SK-N-MC (cell line): ENCODE data around the gene HAGHL.

Experiments
- EZH2 ChIP-seq: fragments of 200-600 bp; sonication (generic); IDR thresholded peaks from one replicate; pipeline ENCODE4 v1.6.1; 2017; ENCODE audit warnings: antibody characterized with exemption
- FOXP2 ChIP-seq: optimal IDR thresholded peaks from 2 replicates; pipeline ENCODE3; 2011; ENCODE audit warnings: mild to moderate bottlenecking, moderate library complexity; ENCODE audit not compliant: insufficient read depth; ENCODE audit errors: extremely low read length, control extremely low read depth
- POLR2AphosphoS5 ChIP-seq: IDR thresholded peaks from 2 replicates; pipeline ENCODE4 v1.6.1; 2012; ENCODE audit warnings: mild to moderate bottlenecking, low read depth, low read length, borderline replicate concordance

DNA sequence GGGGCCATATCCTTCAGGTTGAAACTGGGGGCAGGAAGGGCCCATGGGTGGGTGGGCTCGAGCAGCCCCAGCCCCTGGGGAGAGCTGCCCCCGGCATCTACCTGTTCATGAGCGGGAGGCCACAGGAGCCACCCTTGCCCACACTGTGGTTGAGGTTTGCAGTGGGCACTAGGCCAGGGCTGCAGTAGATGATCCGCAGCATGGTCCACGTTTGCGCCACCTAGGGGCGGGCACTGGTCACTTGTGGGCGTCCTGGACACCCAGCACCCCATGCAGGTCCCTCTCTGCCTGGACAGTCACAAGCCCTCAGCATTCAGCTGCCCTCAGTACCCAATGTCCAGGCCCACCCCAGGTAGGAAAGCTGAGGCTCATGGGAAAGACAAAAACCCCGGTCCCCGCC, 40.9 kb upstream of the HAGHL start:
- TF ChIP-seq EZH2 (no peak), POLR2AphosphoS5 (no peak), FOXP2 (no peak)
